GM19452 (cell line): Measurements from ENCODE around the gene BMAL1.
"Not testable (repeated sequence)": the region's sequence is repeated elsewhere in the genome, so short reads cannot be mapped to it uniquely, and the experiment has no call there.

Source experiments
- ATAC-seq: cut with Tn5 transposase; IDR thresholded peaks from one replicate; pipeline ENCODE4 v1.9.1; 2021; ENCODE audit not compliant: unreplicated experiment

Gene BMAL1

GRCh38 chr11:13277768-13278608, at the start of gene BMAL1:
Gene BMAL1 (plus strand): TSS chr11:13277790. CDS start chr11:13354309, 76,519 bp downstream.
- ATAC-seq: peak; percentile 37

GRCh38 chr11:13228572-13228971, 49.0 kb upstream of the BMAL1 start:
- no peak for ATAC-seq

GRCh38 chr11:13229136-13229535, 48.5 kb upstream of the BMAL1 start:
- ATAC-seq: no peak

- ATAC-seq: no peak
Observed at GRCh38 chr11:13229711-13230318, 47.8 kb upstream of the BMAL1 start.

GRCh38 chr11:13233173-13233745, 44.3 kb upstream of the BMAL1 start:
- ATAC-seq: no peak

GRCh38 chr11:13235895-13236294, 41.7 kb upstream of the BMAL1 start:
- ATAC-seq: no peak

GRCh38 chr11:13236626-13237025, 41.0 kb upstream of the BMAL1 start:
- ATAC-seq: no peak

GRCh38 chr11:13237761-13238160, 39.8 kb upstream of the BMAL1 start:
- no peak for ATAC-seq

GRCh38 chr11:13238879-13239514, 38.6 kb upstream of the BMAL1 start:
- no peak for ATAC-seq

- ATAC-seq: no peak
Observed at GRCh38 chr11:13242564-13242963, 35.0 kb upstream of the BMAL1 start.

- ATAC-seq: no peak
Observed at GRCh38 chr11:13247606-13248296, 29.8 kb upstream of the BMAL1 start.

- no peak for ATAC-seq
Observed at GRCh38 chr11:13249177-13249576, 28.4 kb upstream of the BMAL1 start.

- ATAC-seq: no peak
Observed at GRCh38 chr11:13249992-13250391, 27.6 kb upstream of the BMAL1 start.

- ATAC-seq: no peak
Observed at GRCh38 chr11:13251966-13252365, 25.6 kb upstream of the BMAL1 start.

- no peak for ATAC-seq
Observed at GRCh38 chr11:13252438-13252837, 25.2 kb upstream of the BMAL1 start.

GRCh38 chr11:13256216-13256615, 21.4 kb upstream of the BMAL1 start:
- no peak for ATAC-seq

GRCh38 chr11:13258061-13258460, 19.5 kb upstream of the BMAL1 start:
- not testable (repeated sequence) for ATAC-seq

- no peak for ATAC-seq
Observed at GRCh38 chr11:13258855-13259254, 18.7 kb upstream of the BMAL1 start.

- no peak for ATAC-seq
Observed at GRCh38 chr11:13259374-13259773, 18.2 kb upstream of the BMAL1 start.

- ATAC-seq: no peak
Observed at GRCh38 chr11:13260201-13260962, 17.2 kb upstream of the BMAL1 start.
